ENCODE data around the gene CYTH3.
"Not testable (repeated sequence)": the region's sequence is repeated elsewhere in the genome, so short reads cannot be mapped to it uniquely, and the experiment has no call there.

CYTH3 gene

GRCh38 chr7:6226194-6226799 lies 46.1 kb downstream of the CYTH3 start:
- H3K4me1 ChIP-seq = peaks cover 15% of the 10 kb centered on the region
- in situ Hi-C loops (cut with MboI; ENCODE audit: low sequenced_read_pairs) = no loop called here

GRCh38 chr7:6223411-6223810 lies 49.0 kb downstream of the CYTH3 start:
- H3K27me3 ChIP-seq (ENCODE audit: low read depth); H3K4me1 ChIP-seq; H3K36me3 ChIP-seq (replicated peaks); DNase-seq (ENCODE audit: low spot score in 2 of 2); H3K9me3 ChIP-seq; H3K4me3 ChIP-seq; in situ Hi-C loops (cut with MboI; ENCODE audit: low sequenced_read_pairs): not testable (repeated sequence)

More at GRCh38 chr7:6226194-6226799, 46.1 kb downstream of the CYTH3 start:
- H3K27me3 ChIP-seq (ENCODE audit: low read depth) = no peaks in the 10 kb centered on the region
- no peak for DNase-seq (ENCODE audit: low spot score in 2 of 2)
- no peaks in the 10 kb centered on the region for H3K36me3 ChIP-seq (replicated peaks)
- no peak overlapping the region for H3K4me3 ChIP-seq
- no peaks in the 10 kb centered on the region for H3K9me3 ChIP-seq

GRCh38 chr7:6223010-6223409 lies 49.4 kb downstream of the CYTH3 start:
- H3K4me1 ChIP-seq; in situ Hi-C loops (cut with MboI; ENCODE audit: low sequenced_read_pairs); H3K27me3 ChIP-seq (ENCODE audit: low read depth); DNase-seq (ENCODE audit: low spot score in 2 of 2); H3K4me3 ChIP-seq; H3K9me3 ChIP-seq; H3K36me3 ChIP-seq (replicated peaks): not testable (repeated sequence)

- Histone ChIP-seq H3K9me3 (no peaks in the 10 kb centered on the region), H3K4me3 (no peak overlapping the region), H3K36me3 (replicated peaks) (no peaks in the 10 kb centered on the region), H3K4me1 (no peaks in the 10 kb centered on the region), H3K27me3 (ENCODE audit: low read depth) (no peaks in the 10 kb centered on the region)
- in situ Hi-C loops (cut with MboI; ENCODE audit: low sequenced_read_pairs) = no loop called here
- DNase-seq (ENCODE audit: low spot score in 2 of 2) = no peak
Observed at GRCh38 chr7:6221340-6222319, 50.8 kb downstream of the CYTH3 start.

GRCh38 chr7:6218329-6218728 lies 54.1 kb downstream of the CYTH3 start:
- Histone ChIP-seq H3K4me3 (no peak overlapping the region), H3K9me3 (no peaks in the 10 kb centered on the region), H3K36me3 (replicated peaks) (no peaks in the 10 kb centered on the region), H3K27me3 (ENCODE audit: low read depth) (no peaks in the 10 kb centered on the region), H3K4me1 (no peaks in the 10 kb centered on the region)
- DNase-seq (ENCODE audit: low spot score in 2 of 2) = no peak
- in situ Hi-C loops (cut with MboI; ENCODE audit: low sequenced_read_pairs) = no loop called here

GRCh38 chr7:6212008-6212407 lies 60.4 kb downstream of the CYTH3 start:
- Histone ChIP-seq H3K36me3 (replicated peaks) (no peaks in the 10 kb centered on the region), H3K27me3 (ENCODE audit: low read depth) (no peaks in the 10 kb centered on the region), H3K9me3 (no peaks in the 10 kb centered on the region), H3K4me3 (no peak overlapping the region), H3K4me1 (no peaks in the 10 kb centered on the region)
- no peak for DNase-seq (ENCODE audit: low spot score in 2 of 2)
- in situ Hi-C loops (cut with MboI; ENCODE audit: low sequenced_read_pairs) = no loop called here

GRCh38 chr7:6210621-6211372 lies 61.6 kb downstream of the CYTH3 start:
- no peak for DNase-seq (ENCODE audit: low spot score in 2 of 2)
- H3K27me3 ChIP-seq (ENCODE audit: low read depth) = no peaks in the 10 kb centered on the region
- no peaks in the 10 kb centered on the region for H3K9me3 ChIP-seq
- no peaks in the 10 kb centered on the region for H3K36me3 ChIP-seq (replicated peaks)
- no peak overlapping the region for H3K4me3 ChIP-seq
- in situ Hi-C loops (cut with MboI; ENCODE audit: low sequenced_read_pairs) = no loop called here
- H3K4me1 ChIP-seq = no peaks in the 10 kb centered on the region

GRCh38 chr7:6209340-6209739 lies 63.1 kb downstream of the CYTH3 start:
- Histone ChIP-seq H3K9me3 (no peaks in the 10 kb centered on the region), H3K4me1 (no peaks in the 10 kb centered on the region), H3K36me3 (replicated peaks) (no peaks in the 10 kb centered on the region), H3K4me3 (no peak overlapping the region), H3K27me3 (ENCODE audit: low read depth) (no peaks in the 10 kb centered on the region)
- no peak for DNase-seq (ENCODE audit: low spot score in 2 of 2)
- in situ Hi-C loops (cut with MboI; ENCODE audit: low sequenced_read_pairs) = no loop called here

GRCh38 chr7:6208573-6209328 lies 63.7 kb downstream of the CYTH3 start:
- Histone ChIP-seq H3K36me3 (replicated peaks) (no peaks in the 10 kb centered on the region), H3K4me1 (no peaks in the 10 kb centered on the region), H3K9me3 (no peaks in the 10 kb centered on the region), H3K27me3 (ENCODE audit: low read depth) (no peaks in the 10 kb centered on the region), H3K4me3 (no peak overlapping the region)
- DNase-seq (ENCODE audit: low spot score in 2 of 2) = no peak
- in situ Hi-C loops (cut with MboI; ENCODE audit: low sequenced_read_pairs) = no loop called here

- in situ Hi-C loops (cut with MboI; ENCODE audit: low sequenced_read_pairs) = no loop called here
- DNase-seq (ENCODE audit: low spot score in 2 of 2) = no peak
Observed at GRCh38 chr7:6205971-6206660, 66.3 kb downstream of the CYTH3 start.

GRCh38 chr7:6203381-6203780 lies 69.0 kb downstream of the CYTH3 start:
- H3K27me3 ChIP-seq (ENCODE audit: low read depth) = no peaks in the 10 kb centered on the region
- H3K9me3 ChIP-seq = no peaks in the 10 kb centered on the region
- in situ Hi-C loops (cut with MboI; ENCODE audit: low sequenced_read_pairs) = no loop called here
- no peak overlapping the region for H3K4me3 ChIP-seq
- peaks cover 4% of the 10 kb centered on the region; the same call in 1 of the 2 replicates for H3K4me1 ChIP-seq
- no peak for DNase-seq (ENCODE audit: low spot score in 2 of 2)
- H3K36me3 ChIP-seq (replicated peaks) = no peaks in the 10 kb centered on the region

More at GRCh38 chr7:6205971-6206660, 66.3 kb downstream of the CYTH3 start:
- Histone ChIP-seq H3K4me1 (peaks cover 4% of the 10 kb centered on the region; the same call in 1 of the 2 replicates), H3K36me3 (replicated peaks) (no peaks in the 10 kb centered on the region), H3K27me3 (ENCODE audit: low read depth) (no peaks in the 10 kb centered on the region), H3K4me3 (no peak overlapping the region), H3K9me3 (no peaks in the 10 kb centered on the region)

- peaks cover 4% of the 10 kb centered on the region; the same call in 1 of the 2 replicates for H3K4me1 ChIP-seq
- no peak overlapping the region for H3K4me3 ChIP-seq
- in situ Hi-C loops (cut with MboI; ENCODE audit: low sequenced_read_pairs) = no loop called here
- H3K27me3 ChIP-seq (ENCODE audit: low read depth) = no peaks in the 10 kb centered on the region
- H3K9me3 ChIP-seq = no peaks in the 10 kb centered on the region
- H3K36me3 ChIP-seq (replicated peaks) = no peaks in the 10 kb centered on the region
- no peak for DNase-seq (ENCODE audit: low spot score in 2 of 2)
Observed at GRCh38 chr7:6202117-6202516, 70.3 kb downstream of the CYTH3 start.

GRCh38 chr7:6200971-6201370 lies 71.5 kb downstream of the CYTH3 start:
- Histone ChIP-seq H3K27me3 (ENCODE audit: low read depth) (no peaks in the 10 kb centered on the region), H3K4me3 (no peak overlapping the region), H3K4me1 (peaks cover 4% of the 10 kb centered on the region; the same call in 1 of the 2 replicates), H3K36me3 (replicated peaks) (no peaks in the 10 kb centered on the region), H3K9me3 (no peaks in the 10 kb centered on the region)
- in situ Hi-C loops (cut with MboI; ENCODE audit: low sequenced_read_pairs) = no loop called here
- DNase-seq (ENCODE audit: low spot score in 2 of 2) = no peak

All from HAP-1 (cell line).